ENCODE measurements around the gene SFRP2.

SFRP2 gene

DNA sequence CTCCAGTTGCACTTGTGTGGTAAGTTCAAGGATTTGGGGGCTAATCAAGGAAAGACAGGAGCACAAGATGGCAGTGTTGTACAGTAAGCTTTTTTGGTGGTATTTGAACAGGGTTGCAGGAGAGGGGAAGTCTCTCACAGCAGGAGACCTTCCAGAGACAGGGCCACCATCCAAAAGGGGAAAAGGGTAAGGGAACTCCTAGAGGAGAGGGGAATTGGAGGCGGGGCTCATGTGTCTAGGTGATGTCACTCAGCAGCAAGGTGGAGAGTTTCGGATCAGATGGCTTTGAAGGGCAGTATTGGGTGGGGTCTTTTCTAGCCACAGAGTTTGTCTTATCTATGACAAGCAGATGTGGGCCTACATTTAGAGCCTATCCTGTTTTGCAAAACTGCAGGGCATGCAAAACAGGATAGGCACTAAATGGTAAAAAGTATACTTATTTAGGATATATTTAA is 15.6 kb downstream of the SFRP2 start:
- no peak for DNase-seq (ENCODE audit: low read depth, low spot score)

DNA sequence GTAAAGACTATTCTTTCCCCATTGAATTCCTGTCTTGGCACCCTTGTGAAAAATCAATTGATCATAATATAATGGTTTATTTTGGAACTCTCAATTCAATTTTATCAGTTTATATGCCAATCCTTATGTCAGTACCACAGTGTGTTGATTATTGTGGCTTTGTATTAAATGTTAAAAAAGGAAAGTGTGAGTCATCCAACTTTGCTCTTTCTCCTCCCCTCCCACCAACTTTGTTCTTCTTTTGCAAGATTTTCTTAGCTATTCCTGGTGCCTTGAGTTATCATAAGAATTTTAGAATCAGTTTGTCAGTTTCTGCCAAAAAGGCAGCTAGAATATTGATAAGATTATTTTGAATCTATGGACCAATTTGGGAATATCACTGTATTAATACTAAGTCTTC is 17.8 kb downstream of the SFRP2 start:
- DNase-seq (ENCODE audit: low read depth, low spot score) = no peak

DNA sequence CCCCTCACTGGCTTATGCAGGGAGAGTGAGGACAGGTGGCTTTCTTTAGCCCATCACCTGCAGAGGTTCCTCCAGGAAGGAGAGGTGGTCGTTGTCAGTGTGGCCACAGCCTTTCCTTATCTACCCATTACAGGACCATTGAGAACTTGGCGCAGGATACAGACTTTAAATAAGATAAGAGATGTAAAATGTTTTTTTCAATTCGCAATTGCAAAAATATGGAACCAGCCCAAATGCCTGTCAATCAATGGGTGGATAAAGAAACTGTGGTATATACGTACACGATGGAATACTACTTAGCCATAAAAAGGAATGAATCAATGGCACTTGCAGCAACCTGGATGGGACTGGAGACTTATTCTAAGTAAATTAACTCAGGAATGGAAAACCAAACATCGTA is 22.1 kb downstream of the SFRP2 start:
- no peak for DNase-seq (ENCODE audit: low read depth, low spot score)

DNA sequence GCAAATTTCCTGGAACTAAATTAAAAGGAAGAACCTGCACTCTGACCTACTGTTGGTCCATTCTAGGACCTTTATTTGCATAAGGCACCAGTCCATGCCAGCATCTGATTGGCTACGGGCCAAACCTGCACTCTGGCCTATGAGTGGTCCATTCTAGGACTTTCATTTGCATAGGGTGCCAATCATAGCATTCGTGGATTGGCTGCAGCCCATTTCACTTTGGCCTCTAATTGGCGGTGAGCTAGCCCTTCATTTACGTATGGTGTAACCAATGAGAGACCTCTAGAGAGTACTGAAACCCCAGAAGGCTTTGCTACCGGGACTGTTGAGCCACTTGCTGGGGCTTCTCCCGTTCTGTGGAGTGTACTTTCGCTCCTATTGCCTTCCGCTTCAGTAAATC is 23.0 kb downstream of the SFRP2 start:
- no peak for DNase-seq (ENCODE audit: low read depth, low spot score)

DNA sequence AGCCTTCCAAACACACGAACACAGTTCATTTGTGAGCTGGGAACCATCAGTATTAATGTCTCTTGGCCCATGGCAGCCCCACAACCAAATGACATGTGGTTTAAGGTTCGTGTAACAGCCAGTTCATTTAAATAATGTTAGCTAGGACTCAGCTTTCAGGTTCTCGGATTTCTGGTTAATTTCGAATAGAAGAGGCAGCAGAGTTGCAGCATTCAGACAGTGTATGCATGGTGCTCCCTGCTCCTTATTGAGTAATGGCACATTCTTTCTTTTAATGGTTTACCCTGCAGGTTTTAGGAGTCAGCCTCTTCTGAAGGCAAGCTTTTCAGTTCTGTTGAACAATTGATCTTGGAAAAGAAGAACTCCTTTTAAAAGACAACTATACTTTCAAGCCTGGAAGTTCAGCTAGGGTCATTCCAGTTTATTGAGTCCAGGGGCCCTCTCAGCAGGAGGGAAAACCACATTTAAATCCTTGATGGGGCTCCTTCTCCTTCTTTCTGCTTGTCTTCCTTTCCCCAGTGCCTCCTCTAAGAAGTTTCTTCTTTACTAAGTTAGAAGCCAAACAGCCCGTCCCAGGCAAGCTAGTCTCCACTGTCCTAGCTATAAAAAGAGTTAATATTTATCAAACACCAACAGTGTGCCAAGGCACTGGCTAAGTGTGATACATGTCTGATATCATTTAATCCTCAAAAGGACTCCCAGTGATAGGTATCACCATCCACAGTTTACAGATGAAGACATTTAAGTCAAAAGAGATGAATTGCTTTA is 24.1 kb downstream of the SFRP2 start:
- no peak for DNase-seq (ENCODE audit: low read depth, low spot score)

DNA sequence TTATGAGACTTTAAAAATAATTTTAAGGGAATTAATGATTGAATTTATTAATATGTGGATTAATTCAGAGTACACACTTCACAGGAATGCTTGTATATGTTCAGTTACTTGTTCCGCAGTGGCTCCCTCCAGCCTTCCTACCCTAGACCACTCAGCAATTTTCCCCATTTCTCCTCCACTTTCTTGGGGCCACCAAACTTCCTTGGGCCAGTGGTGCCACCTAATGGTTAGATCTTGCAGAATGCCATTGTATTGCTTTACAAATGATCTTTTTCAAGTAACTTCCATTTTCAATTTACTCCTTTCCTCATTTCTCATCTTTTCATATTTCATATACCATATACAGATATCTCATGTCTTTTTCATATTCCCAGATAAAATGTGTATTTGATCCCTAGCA is 25.5 kb downstream of the SFRP2 start:
- no peak for DNase-seq (ENCODE audit: low read depth, low spot score)

DNA sequence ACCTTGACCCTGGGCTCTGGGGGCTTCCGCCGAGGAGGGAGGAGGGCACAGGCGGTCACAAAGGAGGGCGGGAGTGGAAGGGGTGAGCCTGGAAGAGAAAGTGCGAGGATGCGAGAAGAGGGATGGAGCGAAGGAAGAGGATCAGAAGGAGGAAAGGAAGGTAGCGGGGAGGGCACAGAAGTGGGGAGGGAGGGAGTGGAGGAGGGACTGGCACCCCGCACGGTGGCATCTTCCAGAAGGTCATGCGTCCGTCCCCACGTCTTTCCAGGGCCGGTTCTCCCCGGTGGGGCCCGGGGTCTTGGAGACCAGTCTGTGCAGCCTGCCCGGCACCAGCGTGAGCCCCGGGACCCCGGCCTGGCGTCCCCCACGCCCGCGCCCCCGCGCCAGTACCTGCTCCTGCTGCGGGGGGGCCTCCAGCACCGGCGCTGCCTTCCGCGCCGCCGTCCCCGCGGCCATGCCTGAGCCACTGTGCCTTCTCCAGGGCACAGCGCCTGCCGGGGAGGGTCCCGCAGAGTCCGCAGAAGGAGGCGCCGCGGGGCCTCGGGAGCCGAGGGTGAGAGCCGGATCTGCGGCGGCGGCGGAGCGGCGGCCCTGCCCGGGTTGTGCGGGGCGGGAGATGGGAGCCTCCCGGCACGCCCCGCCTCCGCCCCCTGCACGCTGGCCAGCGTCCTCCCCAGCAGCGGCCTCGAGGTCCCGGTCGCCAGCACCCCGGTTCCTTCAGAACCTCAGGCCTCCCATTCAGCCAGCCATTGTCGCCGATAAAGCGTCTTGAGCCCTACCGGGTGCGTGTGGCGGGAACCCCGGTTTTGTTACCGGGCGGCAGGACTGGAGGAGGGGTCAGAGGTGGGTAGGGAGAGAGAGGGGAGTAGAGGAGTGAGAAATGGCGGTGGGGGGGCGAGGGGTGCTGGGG is 29.2 kb downstream of the SFRP2 start, which contains the start of gene RNF175:
Gene RNF175, minus strand, starts transcription at position 618 of the 910 bp plus-strand sequence. Its CDS starts 162 bp downstream, at position 456.
- DNase-seq (ENCODE audit: low read depth, low spot score) = no peak

DNA sequence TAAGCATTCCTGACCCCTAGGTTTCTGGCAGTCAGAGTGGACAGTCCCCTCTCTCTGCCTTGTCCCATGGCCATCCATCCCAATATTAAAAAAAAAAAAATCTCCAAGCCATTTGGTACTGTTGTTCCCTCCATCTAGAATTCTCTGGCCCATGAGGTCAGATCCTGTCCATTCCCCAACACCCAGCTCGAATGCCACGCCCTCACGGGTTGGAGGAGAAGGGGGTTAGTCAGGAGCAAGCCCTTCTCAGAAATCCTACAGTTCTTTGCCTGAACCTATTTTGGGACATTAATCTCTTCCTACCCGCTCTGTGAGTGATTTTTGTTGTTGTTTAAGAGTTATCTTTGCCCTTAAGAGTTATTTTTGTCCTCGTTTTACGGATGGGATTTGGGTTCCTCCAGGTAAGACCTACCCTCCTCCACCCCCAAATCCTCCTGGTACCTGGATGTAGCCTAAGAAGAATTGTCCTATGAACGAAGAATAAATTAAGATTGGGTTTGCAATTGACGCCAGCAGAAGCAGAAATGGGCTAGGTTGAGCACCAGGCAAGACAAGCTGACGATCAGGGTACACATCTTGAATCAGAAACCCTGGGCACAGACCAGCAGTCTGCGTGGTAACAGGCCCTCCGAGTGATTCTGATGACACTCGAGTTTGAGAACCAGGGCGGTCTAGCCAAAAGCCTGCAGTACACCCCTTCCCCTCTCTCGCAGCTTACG is 30.0 kb downstream of the SFRP2 start:
- no peak for DNase-seq (ENCODE audit: low read depth, low spot score)

DNA sequence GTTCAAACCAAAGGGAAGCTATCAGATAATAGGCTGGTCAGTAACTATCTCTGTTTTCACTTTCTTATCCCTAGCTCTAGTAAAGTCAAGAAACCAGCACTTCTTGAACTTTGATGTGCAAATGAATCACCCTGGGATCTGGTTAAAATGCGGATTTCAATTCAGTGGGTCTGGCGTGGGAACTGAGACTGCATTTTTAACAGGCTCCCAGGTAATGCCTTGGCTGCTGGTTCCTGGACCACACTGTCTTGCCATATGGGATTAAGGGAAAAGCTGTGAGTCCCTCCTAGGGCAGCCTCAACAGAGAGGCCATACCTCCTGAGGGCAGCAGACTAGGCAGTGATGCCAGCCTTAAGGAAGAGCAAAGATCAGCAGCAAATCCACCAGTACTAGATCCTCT is 30.7 kb downstream of the SFRP2 start:
- no peak for DNase-seq (ENCODE audit: low read depth, low spot score)

DNA sequence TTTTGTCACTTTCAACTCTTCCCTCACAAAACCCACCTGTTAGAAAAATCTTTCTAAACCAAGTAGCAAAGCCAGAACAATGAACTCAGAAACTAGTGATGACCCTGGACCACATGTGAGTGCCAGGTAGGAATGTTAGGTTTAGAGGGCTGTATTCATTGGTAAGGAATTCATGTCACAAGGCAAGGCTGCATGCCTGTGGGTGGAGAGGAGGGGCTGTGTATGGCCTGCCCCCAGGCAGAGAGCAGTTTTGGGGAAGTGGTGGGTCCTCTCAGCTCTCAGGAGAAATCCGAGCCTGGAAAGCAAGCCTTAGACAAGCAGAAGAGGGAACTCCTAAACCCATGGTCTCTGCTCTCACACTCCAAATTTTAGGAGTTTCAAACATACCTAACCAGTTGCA is 31.5 kb downstream of the SFRP2 start:
- DNase-seq (ENCODE audit: low read depth, low spot score) = no peak

DNA sequence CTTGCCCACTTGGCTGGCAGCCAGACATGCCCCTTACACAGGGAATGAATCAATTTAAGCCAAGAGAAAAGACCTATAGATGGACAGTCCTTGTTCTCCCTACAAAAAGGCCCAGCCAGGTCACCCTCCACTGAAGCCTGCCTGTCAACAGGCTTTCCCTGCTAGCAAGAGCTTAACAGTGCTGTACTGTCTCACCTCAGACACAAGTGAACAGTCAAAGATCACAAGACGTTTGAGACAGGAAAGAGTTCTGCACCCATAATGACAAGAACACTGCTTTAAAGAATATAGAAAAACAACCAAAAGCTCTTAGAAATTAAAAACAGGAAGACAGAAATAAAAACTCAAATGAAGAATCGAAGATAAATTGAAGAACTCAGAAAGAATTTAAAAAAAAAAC is 33.7 kb downstream of the SFRP2 start:
- DNase-seq (ENCODE audit: low read depth, low spot score) = no peak

DNA sequence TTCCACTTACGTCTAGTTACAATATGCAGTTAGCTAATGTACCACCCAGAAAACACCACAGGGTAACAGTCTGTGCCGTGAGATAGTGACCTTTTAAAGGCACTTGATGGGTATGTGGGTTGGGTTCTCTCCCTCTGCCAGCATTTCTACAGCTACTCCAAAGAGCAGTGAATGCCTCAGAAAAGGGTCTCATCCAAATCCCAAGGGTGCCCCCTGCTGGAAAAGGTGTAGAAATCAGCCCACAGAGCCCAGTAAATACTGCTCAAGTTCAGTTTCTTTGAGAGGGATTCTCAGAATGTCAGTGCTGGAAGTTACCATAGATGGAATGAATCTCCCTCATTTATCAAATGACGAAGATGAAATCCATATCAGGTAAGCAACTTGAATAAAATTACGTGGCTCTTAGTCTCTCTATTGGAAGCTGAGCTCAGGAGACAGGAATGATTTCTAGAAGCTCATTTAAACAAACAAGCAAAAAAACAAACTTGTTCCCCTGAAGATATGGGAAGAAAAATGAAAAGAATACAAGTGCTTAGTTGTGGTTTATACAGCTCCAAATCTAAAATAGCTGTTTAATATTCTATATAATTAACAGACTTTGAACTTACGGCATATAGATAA is 38.6 kb downstream of the SFRP2 start:
- peak; percentile 51 for DNase-seq (ENCODE audit: low read depth, low spot score)

DNA sequence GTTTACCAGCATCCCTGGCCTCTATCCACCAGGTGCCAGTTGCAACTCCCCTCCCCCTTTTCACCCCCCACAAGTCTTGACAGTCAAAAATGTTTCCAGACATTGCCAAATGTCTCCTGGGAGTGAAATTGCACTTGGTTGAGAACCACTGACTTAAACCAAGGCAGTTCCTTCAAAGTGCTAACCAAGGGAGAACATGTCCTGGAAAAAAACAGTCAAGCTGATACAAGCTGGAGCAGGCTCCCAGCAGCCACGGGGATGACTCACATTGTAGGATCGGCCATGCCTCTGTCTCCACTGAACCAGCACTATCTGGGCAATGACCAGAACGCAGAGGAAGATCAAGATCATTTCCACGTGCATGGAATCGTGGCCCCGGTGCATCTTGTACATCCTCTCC is 40.5 kb downstream of the SFRP2 start:
- DNase-seq (ENCODE audit: low read depth, low spot score) = peak; percentile 22

DNA sequence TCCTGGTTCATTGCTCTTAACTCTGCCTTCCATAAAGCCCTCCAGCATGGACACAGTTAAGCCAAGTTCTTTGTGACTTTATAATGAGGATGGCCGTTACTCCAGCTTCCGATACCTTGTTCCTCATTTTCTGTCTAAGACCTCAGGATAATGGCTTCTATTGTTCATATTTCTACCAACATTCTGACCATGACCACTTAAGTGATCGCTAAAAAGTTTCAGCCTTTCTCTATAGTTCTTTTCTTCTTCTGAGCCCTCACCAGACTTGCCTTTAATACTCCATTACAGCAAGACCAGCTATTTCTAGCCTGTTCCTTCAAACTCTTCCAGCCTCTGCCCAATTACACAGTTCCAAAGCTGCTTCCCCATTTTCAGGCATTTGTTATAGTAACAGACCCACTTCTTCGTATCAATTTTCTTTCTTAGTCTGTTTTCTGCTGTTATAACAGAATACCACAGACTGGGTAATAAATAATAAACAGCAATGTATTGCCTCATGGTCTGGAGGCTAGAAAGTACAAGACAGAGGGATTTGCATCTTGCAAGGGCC is 41.4 kb downstream of the SFRP2 start:
- no peak for DNase-seq (ENCODE audit: low read depth, low spot score)

DNA sequence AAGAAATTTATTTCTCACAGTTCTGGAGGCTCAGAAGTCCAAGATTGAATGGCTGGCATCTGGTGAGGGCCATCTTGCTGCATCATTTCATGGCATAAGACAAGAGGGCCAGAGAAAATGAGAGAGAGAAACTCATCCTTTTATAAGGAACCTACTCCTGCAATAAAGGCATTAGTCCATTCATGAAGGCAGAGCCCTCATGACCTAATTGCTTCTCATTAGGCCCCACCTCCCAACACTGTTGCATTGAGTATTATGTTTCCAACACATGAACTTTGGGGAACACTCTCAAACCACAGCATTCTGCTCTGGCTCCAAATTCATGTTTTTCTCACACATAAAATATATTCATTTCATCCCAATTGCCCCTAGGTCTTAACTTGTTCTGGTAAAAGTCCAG is 43.2 kb downstream of the SFRP2 start:
- no peak for DNase-seq (ENCODE audit: low read depth, low spot score)

DNA sequence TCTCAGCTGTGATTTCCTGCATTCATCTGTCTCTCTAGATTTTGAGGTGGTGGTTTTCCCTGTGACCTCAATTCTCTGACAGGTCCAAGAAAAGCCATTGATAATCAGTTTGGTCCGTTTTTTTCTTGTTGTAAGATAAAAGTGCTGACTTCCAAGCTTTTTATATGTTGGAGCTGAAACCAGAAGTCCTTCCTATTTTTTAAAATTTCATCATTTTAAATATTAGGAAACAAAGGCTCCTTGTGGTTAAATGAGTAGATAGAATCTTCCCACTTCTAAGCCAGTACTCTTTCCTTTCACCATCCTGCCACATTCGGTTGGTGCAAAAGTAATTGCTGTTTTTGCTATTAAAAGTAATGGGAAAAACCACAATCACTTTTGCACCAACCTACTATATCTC is 47.3 kb downstream of the SFRP2 start:
- DNase-seq (ENCODE audit: low read depth, low spot score) = no peak

DNA sequence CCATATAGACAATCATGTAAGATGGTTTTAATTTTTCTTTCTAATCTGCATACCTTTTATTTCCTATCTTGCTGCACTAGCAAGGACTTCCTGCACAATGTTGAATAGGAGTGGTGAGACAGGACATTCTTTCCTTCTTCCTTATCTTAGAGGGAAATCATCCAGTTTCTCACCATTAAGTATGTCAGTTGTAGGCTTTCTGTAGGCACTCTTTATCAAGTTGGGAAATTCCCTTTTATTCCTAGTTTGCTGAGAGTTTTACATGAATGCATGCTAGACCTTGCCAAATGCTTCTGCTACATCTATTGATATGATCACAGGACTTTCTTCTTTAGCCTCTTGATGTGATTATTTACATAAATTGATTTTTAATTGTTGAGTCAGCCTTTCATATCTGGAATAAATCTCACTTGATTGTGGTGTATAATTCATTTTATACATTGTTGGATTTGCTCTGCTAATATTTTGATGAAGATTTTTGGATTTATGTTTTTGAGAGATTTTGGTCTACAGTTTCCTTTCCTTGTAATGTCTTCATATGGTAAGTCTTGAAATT is 52.9 kb downstream of the SFRP2 start:
- no peak for DNase-seq (ENCODE audit: low read depth, low spot score)

DNA sequence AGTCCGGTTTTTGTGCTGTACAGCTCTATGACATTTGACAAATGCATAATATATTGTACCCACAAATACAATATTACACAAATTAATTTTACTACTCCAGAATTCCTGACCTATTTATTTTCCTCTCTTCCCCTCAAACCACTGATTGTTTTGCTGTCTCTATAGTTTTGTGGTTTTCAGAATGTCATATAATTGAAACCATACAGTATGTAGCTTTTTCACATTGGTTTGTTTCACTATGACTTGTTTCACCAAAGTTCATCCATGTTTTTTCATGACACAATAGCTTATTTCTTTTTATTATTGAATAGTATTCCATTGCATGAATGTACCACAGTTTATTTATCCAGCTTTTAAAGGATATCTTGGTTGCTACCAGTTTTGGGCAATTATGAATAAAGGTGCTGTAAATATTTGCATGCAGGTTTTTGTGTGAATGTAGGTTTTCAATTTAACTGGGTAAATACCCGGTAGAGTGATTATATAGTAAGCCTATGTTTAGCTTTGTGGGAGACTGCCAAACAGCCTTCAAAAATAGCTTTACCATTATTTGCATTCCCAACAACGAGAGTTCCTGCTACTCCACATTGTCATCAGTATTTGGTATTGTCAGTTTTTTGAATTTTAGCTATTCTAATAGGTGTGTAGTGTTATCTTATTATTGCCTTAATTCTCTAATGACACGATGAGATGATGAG is 55.0 kb downstream of the SFRP2 start:
- no peak for DNase-seq (ENCODE audit: low read depth, low spot score)

DNA sequence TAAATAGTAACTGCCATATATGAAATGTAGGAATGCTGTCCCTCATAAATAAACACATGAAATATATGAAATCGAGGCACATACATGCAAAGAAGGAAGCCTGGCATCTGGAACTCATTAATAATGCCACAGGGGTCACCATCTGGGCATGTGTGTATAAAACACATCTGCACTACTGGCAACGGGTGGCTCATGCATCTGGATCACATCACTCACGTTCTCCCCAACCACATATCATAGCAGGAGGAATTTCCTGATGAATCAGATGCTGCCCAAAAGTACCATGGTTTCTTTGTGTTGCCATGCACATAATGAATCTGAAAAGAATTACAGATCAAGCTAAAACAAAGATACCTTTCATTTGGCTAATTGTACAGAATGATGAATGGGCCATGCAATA is 57.6 kb downstream of the SFRP2 start:
- DNase-seq (ENCODE audit: low read depth, low spot score) = peak; percentile 76
